ENCODE results near the gene HPN.

- TF ChIP-seq POLR2A (IDR thresholded peaks at IDR 0.05) (no peak), CTCF (IDR thresholded peaks at IDR 0.05) (no peak)
Measured at GRCh38 chr19:35038623-35039512, 2.7 kb upstream of the HPN start.

Data from tibial nerve (tissue), 3 donors.